Stimulated activated CD4-positive, alpha-beta T cell treated with anti-CD3 and anti-CD28 coated beads, Interleukin-1b, Interleukin-23, amount 100 ng/mL, for 1 hour (primary cell): ENCODE results near the gene SUGT1.
"Not testable (repeated sequence)": the region's sequence is repeated elsewhere in the genome, so short reads cannot be mapped to it uniquely, and the experiment has no call there.

ENCODE experiments used
- DNase-seq, 2 donors: peaks; one replicate each; pipeline ENCODE4 v3.0.0-alpha.2; 2020; ENCODE audit warnings: low read depth in 2 of 2

Gene SUGT1

DNA sequence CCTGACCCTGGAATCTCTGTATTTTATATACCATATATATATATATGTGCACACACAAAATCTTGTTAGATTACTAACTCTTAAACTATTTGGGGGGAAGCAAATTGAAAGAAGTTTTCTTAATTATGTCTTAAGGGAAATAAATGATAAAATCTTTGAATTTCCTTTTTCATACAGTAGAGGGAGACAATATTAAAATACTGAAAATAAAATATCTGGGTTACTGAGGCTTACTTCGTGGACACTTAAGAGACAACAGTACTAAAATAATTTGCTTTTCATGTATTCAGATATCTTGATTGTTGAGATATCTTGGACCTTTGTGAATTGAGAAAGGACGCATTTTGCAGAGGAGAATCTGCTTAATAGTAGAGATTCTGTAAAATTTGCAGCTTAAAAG lies 17.0 kb downstream of the SUGT1 start:
- no peak for DNase-seq

DNA sequence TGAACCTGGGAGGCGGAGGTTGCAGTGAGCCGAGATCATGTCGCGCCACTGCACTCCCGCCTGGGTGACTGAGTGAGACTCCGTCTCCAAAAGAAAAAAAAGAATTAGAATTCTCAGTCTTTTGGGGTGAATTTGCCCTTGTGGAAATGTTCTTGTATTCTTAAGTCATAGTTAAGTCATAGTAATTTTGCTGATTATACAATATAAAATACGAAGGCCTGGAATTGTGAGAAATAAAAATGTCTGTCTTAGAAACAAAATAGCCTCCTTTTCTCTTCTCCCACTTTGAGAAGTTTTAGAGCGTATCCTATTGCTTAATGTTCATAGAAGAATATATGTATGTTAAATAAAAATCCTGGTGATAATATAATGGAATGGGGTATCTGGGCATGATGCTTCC lies 18.1 kb downstream of the SUGT1 start:
- no peak for DNase-seq

DNA sequence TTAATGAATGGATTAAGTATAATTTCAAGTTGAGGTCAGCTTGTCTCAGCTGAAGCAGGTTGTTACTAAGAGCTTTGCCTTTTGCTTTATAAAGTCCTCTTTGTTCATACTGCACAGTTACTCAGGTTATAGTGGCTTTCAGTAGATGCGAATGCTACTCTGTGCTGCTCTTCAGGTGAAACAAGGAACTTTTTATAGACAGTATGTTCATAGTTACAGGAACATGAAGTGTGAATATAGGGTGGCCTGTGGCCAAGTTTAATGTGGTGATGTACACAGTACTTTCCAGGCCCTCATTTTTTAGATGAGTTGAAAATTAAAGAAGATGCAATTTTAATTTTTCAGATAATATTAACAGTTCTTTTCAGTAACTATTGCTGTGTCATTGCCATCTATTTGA lies 20.8 kb downstream of the SUGT1 start:
- no peak for DNase-seq

DNA sequence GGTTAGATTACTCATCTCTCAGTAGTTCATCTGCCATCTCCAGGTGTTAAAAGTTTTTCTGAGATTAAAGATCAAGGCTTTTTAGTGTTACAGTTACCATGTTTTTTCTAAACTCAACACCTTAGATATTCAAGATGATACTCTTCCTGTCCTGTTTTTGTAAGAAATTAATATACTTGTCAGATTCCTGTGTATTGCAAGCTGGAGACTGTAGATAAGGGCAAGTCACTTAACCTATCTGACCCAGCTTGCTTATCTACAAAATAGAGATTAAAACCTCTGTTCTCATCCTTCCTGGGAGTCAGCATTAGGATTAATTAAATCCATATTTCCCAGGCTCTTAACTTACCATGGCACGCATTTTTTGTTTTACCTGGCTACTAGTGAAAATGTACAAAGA lies 25.2 kb downstream of the SUGT1 start:
- DNase-seq, result no peak

DNA sequence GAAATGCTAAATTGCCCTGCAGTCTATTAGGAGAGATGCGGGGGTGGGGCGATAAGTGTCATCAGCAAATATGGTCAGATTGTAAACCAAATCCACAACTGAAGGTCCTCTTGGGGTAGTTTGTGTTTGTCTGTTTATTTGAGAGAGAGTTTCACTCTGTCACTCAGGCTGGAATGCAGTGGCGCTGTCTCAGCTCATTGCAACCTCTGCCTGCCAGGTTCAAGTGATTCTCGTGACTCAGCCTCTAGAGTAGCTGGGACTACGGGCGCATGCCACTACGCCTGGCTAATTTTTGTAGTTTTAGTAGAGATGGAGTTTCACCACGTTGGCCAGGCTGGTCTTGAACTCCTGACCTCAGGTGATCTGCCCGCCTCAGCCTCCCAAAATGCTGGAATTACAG lies 33.2 kb downstream of the SUGT1 start:
- not testable (repeated sequence) for DNase-seq

DNA sequence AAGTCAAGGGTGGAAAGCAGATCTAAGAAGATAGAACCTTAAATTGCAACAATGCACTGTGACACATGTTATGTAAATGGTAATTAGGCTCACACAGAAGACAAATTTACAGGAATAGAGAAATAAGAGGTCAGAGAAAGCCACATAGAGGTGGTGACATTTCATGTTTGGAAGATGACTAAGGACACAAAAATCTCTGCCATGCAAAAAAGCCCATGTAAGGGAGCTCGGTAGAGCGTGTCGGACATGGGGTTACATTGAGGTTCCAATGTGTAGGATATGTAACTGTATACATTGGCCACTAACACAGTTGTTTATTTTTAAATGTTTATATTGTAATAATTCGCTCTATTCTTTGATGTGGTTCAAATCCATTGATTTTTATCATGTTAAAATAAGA lies 33.7 kb downstream of the SUGT1 start:
- DNase-seq, result no peak

DNA sequence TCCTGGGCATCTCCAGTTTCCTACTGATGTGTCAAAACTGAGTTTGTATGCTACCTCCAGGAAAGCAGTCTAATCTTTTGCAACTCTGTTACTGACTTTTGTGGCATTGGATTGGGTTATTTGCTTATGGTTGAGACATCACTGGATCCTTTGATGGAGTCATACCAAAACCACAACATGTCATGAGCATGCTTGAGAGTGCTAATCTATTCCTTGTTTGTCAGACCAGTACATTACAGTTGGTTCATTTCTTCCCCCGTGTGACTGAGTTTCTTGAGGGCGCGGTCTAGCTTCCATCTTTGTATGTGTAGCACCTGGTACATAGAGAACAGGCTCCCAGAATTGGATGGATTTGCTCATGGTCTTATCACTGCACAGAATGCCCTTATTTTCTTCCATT lies 43.2 kb downstream of the SUGT1 start:
- DNase-seq, result no peak

DNA sequence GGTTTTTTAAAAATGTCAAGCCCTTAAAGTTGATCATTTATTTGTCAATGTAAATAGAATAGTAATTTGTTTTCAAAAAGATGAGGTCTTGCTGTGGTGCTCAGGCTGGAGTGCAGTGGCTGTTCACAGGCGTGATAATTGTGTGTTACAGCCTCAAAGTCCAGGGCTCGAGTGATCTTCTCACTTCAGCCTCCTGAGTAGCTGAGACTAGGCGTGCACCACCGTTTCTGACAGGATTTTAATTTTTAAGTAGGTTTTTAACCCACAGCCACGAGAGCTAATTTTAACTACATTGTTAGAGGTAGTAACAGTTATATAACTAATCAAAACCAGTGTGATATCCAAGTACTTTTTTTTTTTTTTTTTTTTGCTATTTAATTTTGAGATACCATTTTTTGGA lies 43.9 kb downstream of the SUGT1 start:
- no peak for DNase-seq

DNA sequence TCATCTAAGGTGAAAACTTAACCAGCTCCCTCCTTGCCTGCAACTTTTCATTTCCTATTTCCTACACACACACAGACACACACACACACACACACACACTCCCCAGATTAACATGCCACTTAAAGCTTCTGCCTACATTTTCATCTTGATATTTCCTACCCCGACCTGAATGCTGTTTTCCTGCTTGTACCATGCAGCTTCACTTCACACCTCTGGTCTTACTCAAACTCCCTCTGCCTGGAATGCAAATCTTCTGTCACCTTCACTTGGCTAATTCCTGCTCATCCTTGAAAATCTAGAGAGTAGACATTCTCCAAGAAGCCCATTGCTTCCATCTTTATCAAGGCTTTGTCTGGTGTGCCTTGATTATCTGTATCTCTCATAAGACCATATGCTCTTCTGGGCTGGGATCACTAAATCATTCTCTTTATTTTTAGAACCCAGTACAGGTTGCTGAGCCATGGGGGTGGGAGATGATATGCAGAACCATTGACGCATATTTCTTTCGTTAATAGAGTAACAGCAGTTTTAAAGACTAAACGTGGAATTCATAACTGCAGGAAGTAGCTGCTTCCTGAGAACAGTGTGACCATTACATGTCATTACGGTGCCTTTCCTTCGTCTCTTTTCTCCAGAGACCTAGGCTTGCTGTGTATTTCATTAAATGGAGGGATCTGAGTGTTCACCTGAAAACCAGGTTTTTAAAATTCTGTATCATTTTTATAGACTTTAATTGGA lies 49.3 kb downstream of the SUGT1 start:
- DNase-seq, result no peak

DNA sequence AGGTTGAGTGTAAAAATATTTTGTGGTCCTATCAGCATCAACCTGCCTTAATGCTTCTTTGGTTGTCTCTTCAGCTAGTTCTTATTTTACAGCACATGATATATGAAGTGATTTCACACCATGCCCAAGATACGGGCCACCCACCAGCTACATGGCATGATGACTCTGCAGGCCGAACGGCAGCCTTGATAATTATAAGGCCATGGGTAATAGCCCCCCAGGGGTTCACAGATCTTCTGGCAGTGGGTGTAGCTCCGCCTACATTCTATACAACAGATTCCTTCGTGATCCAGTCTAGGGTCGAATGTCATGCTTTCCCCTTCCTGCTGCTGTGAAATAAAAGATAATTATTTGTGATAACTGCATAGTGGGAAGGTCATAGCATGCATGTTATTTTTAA lies 50.8 kb downstream of the SUGT1 start:
- no peak for DNase-seq

DNA sequence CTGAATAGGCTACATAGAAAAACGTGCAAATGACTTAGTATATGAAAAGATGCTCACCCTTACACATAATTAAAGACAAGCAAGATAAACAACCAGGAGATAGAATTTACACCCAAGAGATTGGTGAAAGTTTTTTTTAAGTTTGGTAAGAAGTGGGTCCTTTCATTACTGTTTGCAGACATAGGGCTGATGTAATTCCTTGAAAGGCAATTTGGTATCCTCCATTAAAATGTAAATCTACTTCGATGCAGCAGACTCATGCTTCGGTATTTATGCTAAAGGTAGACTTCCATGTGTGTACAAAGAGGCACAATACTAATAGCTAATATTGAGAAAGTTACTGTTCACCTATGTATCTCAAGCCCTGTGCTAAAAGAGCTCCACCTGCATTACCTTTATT lies 53.4 kb downstream of the SUGT1 start:
- no peak for DNase-seq

DNA sequence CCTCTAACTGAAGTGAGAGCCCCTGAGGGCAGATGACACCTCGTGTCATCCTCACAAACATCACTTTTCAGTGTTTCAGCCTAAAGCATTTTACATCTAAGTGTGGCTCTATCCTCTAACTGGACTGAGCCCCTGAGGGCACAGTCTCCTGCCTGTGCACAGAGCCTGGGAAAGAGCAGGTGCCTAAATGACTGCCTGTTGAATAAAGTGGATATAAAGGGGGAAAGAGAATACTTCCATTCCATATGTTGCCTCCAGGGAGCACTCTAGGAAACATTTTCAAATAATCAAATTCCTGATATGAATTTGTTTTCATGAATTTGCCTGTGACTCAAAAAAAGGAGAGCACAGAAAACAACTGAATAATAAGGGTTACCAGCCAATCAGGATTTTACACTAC lies 54.7 kb downstream of the SUGT1 start:
- no peak for DNase-seq

DNA sequence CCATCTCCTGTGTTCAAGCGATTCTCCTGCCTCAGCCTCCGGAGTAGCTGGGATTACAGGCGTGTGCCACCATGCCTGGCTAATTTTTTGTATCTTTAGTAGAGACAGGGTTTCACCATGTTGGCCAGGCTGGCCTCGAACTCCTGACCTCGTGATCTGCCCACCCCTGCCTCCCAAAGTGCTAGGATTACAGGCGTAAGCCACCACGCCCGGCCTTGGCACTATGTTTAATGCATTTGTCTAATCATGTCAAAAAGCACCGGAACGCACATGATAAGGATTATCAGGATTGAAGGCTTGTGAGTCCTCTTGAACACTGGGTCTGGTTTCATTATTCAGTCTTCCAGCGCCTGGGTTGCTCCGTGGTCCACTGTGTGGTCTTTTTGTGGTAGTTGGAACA lies 55.6 kb downstream of the SUGT1 start:
- DNase-seq, result not testable (repeated sequence)

DNA sequence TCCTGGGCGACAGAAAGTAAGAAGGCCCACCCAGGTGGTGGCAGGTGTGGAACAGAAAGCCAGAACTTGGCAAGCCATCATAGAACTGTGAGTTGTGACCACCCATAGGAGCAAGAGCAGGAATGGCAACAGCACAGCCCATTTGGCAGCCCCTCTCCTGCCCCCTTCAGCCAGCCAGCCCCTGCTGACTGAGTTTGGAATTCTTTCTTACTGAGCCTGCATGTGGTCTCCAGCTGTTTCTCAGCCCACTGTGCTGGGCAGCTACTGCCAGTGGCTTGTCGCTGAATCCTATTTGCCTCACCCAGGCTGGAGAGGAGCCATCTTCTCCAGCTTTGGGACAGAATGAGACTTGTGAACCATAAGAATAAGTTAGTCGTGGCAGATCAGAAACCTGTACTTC lies 58.6 kb downstream of the SUGT1 start:
- DNase-seq, result no peak

DNA sequence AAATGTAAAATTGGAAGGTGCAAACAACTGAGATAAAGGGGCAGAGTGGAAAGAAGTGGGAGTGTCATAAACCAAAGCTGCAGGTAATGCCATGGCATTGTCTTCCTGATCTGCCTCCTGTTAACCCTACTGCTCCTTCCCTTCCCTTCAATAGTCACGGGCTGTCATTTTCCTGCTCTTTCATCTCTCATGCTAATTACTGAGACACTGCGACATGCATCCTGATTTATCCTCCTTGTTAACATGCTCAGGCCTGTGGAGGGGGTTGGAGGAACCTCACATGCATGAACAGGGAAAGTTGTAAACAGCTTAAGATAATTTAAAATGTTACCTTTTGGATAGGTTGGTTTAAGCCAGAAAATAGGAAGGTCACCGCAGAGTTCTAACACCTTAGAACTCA lies 59.7 kb downstream of the SUGT1 start:
- DNase-seq, result no peak

DNA sequence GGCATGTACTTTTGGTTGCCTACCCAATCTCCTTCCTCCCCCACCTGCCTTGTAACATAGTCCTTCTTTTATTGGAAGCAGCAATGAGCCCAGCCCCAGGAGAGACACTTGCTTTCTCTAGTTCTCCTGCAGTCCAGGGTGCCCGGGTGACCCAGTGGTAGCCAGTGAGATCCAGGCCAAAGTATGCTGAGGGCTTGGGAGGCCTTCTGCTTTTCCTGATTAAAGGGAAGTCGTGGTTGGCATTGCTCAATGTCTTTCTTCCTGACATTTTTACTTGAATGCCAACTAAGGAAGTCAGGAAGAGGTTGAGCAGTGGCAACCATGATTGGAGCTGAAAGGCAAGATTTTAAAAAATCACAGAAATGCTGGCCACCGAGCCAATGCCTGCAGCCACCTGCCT lies 61.3 kb downstream of the SUGT1 start:
- no peak for DNase-seq

DNA sequence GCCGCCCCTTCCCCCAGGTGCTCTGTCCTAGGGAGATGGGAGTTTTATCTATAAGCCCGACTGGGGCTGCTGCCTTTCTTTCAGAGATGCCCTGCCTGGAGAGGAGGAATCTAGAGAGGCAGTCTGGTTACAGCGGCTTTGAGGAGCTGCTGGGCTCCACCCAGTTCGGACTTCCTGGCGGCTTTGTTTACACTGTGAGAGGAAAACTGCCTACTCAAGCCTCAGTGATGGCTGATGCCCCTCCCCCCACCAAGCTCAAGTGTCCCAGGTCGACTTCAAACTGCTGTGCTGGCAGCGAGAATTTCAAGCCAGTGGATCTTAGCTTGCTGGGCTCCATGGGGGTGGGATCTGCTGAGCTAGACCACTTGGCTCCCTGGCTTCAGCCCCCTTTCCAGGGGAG lies 68.3 kb downstream of the SUGT1 start:
- DNase-seq, result not testable (repeated sequence)

DNA sequence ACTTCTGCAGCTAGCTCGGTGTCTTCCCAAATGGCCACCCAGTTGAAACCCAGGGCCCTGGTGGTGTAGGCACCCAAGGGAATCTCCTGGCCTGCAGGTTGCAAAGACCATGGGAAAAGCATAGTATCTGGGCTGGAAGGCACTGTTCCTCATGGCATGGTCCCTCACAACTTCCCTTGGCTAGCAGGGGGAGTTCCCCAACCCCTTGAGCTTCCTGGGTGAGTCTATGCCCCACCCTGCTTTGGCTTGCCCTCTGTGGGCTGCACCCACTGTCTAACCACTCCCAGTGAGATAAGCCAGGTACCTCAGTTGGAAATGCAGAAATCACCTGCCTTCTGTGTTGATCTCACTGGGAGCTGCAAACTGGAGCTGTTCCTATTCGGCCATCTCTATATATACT lies 68.7 kb downstream of the SUGT1 start:
- not testable (repeated sequence) for DNase-seq

DNA sequence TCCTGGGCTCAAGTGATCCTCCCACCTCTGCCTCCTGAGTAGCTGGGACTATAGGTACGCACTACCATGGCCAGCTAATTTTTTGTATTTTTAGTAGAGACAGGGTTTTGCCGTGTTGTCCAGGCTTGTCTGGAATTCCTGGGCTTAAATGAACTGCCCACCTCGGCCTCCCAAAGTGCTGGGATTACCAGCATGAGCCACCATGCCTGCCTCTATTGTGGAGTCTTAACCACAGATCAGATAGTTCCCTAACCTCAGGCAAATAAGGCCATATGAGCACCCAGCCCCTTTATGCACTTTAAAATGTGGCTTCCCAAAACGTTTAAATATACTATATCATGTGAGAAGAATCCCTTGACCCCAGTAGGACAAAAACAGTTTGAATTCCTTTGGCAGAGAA lies 70.5 kb downstream of the SUGT1 start:
- no peak for DNase-seq

DNA sequence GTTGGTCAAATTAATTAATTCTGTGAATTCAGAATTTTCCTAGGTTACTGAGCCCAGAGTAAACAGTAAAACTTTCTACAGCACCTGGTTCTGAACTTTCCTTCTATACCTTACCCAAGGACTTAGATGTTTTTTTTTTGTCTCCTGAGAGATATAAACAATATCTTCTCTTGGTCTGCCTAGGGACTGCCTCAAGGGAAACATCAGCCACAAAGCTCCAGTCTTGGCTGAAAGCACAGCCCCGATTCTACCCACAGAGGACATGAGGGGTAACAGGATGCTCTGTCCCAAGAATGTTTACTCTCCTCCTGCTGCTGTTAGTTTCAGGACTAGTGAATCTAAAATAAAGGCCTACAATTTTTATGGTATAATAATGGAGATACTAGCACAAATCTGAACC lies 72.7 kb downstream of the SUGT1 start:
- DNase-seq, result no peak

DNA sequence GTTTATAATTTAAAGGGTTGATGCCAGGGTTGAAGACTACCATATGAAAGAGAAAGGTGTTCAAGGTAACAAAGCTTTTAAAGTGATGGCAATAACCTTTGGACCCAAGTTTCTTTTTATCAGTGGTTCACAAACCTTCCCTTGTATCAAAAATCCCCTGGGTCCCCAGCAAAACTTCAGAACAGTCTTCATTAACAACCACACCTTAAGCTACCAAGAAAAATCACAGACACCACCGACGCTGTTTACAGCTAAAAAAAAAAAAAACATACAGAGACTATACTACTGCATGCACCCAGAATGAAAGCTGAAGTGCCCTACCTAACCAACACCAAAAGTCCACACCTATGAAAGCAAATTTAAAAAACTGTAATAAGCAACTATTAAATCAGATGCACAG lies 73.6 kb downstream of the SUGT1 start:
- no peak for DNase-seq

DNA sequence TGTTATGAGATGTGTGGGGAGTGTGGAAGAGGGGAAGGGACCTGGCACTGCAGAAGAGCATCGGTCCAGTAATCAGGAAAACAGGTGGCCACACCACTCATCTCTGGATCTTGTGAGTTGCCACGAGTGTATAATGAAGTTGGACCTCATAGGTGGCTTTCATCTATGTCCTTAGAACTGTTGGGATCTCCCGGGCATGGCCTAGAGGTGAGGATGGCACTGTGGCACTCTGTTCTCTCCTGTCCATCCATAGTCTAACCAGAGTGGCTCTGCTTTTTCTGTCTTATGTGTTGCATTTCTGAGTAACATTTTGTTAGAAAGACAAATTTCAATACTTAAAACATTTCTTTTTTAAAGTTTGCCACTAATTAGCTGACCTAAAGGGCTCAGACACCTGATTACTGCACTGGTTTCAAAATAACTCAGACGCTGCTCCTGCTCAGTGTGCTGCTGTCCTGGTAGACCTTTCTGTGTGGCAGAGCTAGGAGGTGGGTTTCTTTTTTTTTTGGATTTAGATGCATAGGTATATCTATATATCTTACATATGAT lies 81.5 kb downstream of the SUGT1 start:
- no peak for DNase-seq

DNA sequence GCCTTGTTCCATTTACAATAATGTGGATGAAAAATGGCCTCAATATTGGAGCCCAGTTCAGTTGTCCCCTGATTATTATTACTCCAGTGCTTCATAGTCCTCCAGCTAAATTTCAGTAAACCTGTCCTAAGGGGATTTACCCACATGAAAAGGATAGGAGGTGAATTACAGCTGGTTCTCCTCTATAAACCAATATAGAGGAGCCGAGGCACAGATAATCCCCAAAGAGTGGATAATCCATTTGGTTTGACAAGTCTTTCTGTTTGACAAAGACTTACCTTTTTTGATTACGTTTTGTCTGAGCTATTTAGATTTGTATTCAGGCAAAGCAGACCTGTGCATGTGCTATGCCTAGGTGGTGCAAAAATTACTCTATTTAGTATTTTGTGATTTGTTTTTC lies 84.3 kb downstream of the SUGT1 start:
- DNase-seq, result no peak

DNA sequence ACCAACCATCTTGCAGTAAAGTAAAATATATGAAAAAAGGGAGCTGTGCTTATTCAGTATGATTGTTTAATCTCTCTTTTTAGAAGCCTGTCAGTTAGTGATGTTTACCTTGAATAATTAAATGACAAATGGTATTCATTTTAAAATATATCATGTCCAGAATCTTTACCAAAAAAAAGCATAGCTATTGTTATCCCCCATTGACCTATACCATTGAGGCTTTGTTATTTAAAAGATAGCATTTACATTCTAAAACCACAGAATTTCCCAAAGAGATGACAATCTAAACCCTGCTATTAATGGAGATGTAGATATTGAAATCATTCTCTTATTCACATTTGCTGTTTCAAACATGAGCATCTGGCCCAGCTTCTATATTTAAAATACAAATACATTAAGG lies 84.8 kb downstream of the SUGT1 start:
- no peak for DNase-seq
